Central memory CD4-positive, alpha-beta T cell (primary cell): ENCODE measurements around the gene EXD3.
"Not testable (repeated sequence)": the region's sequence is repeated elsewhere in the genome, so short reads cannot be mapped to it uniquely, and the experiment has no call there.

Experiments used
- DNase-seq: peaks from one replicate; pipeline ENCODE4 v3.0.0; 2022

The EXD3 gene

DNA sequence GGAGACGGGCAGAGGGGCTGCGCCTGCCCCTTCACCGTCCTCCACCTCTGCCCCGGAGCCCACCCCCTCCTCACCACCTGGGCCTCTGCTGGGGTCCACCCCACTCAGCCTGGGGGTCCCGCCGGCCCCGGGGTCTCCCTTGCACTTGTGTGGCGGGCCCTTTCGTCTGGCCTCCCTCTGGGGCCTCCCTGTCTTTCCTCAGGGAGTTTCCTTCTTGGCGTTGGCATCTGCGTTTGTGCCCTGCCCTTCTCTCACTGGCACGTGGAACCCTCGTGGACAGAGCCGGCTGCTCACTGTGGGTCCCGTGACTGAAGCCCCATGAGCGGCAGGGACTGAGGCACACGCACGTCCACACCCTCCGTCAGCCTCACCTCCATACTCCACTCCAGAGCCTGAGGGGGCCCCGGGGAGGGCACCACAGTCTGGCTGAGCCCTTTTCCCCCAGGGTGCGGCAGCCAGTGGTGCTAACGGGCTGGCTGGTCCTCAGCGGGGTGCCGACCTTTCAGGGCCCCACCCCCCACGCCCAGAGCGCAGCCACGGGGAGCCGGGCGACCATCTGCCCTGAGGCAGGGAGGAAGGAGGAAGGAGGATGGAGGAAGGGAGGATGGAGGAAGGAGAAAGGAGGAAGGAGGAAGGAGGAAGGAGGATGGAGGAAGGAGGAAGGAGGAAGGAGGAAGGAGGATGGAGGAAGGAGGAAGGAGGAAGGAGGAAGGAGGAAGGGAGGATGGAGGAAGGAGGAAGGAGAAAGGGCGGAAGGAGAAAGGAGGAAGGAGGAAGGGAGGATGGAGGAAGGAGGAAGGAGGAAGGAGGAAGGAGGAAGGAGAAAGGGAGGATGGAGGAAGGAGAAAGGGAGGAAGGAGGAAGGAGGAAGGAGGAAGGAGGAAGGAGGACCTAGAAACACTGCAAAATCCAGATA, 67.9 kb downstream of the EXD3 start:
- DNase-seq, result no peak

DNA sequence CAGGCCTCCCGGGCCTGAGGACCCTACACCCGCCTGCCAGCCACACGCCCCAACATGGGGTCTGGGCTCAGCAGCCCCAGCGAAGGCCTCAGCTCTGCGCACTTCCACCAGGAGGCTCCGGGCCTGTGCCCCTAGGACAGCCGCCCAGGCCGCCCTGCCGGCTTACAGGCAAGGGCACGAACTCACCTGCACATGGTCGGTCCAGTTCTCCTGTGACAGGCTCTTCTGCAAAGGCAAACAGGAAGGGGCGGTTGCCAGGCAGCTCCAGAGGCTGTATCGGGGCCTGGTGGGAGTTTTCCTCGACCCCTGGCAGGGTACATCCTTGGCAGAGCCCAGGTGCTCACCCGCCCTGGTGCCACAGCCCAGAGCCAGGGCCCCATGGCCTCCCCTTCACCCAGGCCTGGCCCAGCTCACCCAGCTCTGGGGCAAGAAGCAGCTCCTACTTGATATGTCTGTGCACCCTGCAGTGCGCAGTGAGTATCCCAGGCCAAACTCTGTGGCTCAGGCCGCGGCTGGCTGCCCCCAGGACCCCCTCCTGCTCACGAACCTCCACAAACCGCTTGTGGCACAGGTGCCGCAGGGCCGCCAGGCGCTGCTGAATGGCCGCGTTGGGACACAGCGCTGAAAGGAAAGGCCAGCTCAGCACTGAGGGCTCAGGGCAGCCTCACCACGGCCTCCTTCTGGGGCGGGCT, 68.7 kb downstream of the EXD3 start:
- DNase-seq, result no peak

- DNase-seq, result no peak
Observed at GRCh38 chr9:137353223-137354152, 69.5 kb downstream of the EXD3 start.

- DNase-seq, result no peak
Observed at GRCh38 chr9:137352511-137353222, 70.3 kb downstream of the EXD3 start.

DNA sequence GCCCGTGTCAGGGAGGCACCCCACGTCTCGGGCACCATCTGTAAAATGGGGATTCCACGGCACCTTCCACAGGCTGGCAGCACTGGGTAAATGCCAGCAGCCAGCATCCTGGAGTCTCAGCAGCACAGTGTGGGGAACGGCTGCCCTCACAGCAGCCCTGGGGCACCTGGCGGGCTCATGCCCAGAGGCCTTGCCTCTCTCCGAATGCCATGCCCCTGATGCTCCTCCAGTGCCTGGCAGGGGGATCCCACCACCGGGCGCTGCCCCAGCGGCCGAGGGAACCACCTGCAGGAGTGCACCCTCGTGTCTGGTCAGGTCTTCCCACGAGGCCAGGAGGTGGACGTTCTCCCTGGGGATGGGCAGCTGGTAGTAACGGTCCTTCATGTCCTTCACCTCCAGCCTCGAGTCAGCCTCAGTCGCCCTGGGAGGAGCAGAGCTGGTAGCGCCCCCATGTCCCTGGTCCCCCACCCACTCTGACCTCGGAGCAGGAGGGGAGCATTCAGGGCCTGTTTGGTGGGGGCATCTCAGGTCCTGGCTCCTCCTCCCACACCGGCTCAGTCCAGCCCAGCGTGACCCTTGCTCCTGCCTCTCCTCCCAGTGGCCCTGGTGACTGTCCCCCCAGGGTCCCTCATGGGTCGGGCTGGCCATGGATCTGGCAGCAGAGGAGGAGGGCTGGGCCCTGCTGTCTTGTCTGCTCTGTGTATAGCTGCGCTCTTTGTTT, 71.0 kb downstream of the EXD3 start:
- no peak for DNase-seq

GRCh38 chr9:137350696-137351584, 72.0 kb downstream of the EXD3 start:
- DNase-seq, result no peak

GRCh38 chr9:137349471-137350033, 73.4 kb downstream of the EXD3 start:
- no peak for DNase-seq

DNA sequence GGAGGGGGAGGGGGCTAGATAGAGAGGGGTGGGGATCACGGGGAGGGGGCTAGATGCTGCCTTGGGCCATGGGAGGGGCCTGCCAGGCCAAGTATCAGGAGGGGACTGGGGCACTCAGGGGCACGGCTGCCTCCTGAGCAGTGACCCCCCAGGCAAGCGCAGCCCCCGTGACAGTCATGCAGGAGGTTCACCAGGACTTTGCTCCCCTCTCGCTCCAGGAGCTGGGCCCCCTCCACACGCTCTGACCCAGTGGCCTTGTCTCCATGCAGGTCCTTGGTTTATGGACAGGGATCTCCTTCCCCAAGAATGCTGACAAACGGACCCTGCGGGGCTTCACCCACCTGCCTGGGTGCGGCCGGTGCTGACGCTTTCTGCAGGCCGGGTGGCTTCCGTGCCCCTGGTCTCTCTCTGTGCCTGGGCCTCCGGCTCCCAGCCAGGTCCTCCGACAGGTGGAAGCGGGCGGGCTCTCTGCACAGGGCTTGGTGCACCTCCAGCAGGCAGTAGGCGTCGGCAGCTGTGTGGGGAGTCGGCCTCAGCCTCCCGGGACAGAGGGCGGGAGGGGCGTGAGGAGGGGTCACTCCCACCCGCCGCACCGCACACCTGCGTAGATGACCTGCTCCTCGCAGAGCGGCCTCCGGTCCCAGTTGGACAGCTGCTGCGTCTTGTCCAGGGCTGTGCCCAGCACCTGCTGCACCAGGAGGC, 74.0 kb downstream of the EXD3 start:
- DNase-seq, result no peak

- no peak for DNase-seq
Observed at GRCh38 chr9:137347928-137348327, 75.0 kb downstream of the EXD3 start.

GRCh38 chr9:137342482-137342881, 80.5 kb downstream of the EXD3 start:
- DNase-seq, result no peak

GRCh38 chr9:137341227-137341626, 81.7 kb downstream of the EXD3 start:
- DNase-seq, result no peak

DNA sequence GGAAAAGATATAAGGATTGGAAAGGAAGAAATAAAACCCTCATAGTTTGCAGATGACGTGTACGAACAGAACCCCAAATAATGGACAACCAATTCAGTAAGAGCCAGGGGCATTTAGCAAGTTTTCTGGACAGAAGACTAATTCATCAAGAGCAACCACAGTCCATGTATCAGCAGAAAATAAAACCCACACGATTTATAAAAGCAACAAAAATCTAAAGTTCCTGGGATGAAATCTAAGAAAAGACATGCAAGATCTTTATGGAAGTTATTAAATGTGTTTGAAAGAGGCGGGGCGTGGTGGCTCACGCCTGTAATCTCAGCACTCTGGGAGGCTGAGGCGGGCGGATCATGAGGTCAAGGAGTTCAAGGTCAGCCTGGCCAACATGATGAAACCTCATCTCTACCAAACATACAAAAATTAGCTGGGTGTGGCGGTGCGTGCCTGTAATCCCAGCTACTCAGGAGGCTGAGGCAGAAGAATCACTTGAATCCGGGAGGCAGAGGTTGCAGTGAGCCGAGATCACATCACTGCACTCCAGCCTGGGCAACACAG, 83.0 kb downstream of the EXD3 start:
- DNase-seq, result not testable (repeated sequence)

GRCh38 chr9:137339045-137339907, 83.7 kb downstream of the EXD3 start:
- no peak for DNase-seq

GRCh38 chr9:137336735-137337134, 86.2 kb downstream of the EXD3 start:
- no peak for DNase-seq

- no peak for DNase-seq
Observed at GRCh38 chr9:137333016-137333671, 89.8 kb downstream of the EXD3 start.

DNA sequence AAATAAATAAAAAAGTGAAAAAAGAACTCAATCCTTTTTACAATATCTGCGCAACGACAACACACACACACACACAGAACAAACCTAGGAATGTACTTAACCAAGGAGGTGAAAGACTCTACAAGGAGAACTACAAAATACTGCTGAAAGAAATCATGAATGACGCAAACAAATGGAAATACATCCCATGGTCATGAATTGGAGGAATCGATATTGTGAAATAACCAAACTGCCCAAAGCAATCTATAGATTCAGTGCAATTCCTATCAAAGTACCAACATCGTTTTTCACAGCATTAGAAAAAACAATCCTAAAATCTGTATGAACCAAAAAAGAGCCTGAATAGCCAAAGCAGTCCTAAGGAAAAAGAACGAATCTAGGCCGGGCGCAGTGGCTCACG, 91.0 kb downstream of the EXD3 start:
- DNase-seq, result no peak

DNA sequence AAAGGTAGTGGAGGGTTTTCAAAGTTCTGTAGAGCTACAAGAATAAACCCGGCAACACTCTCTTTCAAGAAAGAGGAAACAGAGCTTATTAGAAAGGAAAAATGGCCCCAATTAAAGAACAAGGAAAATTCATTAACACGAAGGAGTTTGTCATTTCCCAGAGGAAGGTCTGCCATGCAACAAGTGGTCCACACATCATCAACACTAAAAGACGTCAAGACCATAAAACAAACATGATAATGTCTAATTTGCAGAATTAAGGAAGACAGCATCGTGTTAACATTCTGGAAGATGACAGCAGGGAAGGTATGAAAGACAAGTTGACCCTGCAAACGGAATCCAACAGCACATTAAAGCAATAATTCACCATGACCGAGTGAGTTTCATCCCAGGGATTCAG, 92.3 kb downstream of the EXD3 start:
- no peak for DNase-seq

- DNase-seq, result not testable (repeated sequence)
Observed at GRCh38 chr9:137329590-137329989, 93.4 kb downstream of the EXD3 start.
